ENCODE results near the gene BANK1. TPM values are rescaled to one million over a fixed set of nuclear protein-coding genes. Genes with fewer than 3 reads are reported as not detected.

BANK1 gene
- total RNA-seq, 1 experiment from 2014 or later = 3.3 TPM

DNA sequence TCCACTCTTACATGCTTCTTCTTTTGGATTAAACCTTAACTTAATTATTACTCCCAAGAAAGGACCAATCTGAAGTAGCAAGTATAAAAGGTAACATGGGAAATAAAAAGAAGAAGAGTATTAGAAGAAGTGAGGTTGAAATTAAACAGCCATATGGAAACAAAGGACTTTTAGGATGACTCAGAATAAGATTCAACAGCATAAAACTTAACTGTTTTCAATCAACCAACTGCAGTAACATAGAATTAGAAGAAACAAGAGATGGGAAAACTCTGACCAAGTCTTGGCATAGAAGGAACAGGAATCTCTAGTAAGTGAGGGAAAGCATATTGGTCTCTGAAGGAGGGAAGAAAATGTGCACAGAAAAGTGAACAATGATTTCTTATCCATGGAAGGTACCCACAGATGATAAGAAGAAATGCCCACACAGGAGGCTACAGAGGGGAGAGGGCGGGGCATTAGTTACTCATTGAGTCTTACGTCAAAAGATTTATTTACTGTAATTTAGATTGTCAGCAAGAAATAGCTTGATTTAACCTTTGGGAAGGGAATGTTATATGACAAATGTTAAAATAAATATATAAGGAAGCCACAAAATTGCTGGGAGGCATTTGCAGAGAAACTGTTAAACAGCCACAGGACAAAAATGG, 177.3 kb downstream of the BANK1 start:
- no peak for DNase-seq (ENCODE audit: low read depth, low spot score)
- no peak overlapping the region for H3K27ac ChIP-seq (ENCODE audit: low read length)
- CTCF ChIA-PET = no interaction called here

DNA sequence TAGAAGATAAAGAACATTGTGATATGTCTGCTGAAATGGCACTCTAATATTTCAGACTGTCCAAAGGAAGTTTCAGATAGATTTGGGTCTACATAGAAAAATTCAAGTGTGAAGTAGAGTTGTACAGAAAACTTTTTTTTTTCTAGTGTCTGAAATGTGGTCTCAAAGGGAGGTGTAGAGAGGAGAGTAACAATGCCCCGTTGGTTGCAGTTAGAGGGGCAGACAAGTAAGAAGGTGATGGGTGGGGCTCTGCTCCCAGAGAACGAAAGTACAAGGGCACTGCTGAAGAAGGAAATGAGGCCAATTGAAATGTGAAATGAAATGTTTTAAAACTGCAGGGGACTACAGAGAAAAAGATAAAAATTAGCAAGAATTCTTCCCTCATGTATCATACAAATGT, 177.8 kb downstream of the BANK1 start:
- Histone ChIP-seq H3K9me3 (ENCODE audit: control insufficient read depth, insufficient read depth, low read depth, low read length) (no peaks in the 10 kb centered on the region), H3K27ac (ENCODE audit: low read length) (no peak overlapping the region), H3K27me3 (ENCODE audit: control insufficient read depth, insufficient read depth, low read length) (no peaks in the 10 kb centered on the region), H3K36me3 (ENCODE audit: control insufficient read depth, insufficient read depth, low read length) (no peaks in the 10 kb centered on the region), H3K4me1 (ENCODE audit: control insufficient read depth, insufficient read depth, low read length) (no peaks in the 10 kb centered on the region), H3K4me3 (ENCODE audit: low read depth in 2 of 2, low read length in 2 of 2) (no peak overlapping the region)
- no peak for TF ChIP-seq POLR2AphosphoS5 (IDR thresholded peaks at IDR 0.05; ENCODE audit: low read depth, low read length)
- TF ChIP-seq TCF7L2 (IDR thresholded peaks at IDR 0.05; ENCODE audit: low read depth, low read length) = no peak
- TF ChIP-seq REST (IDR thresholded peaks at IDR 0.05; ENCODE audit: insufficient read depth in 1 of 2, low read depth in 2 of 2, low read length in 1 of 2) = no peak
- no peak for TF ChIP-seq CTCF (IDR thresholded peaks at IDR 0.05)
- no peak for TF ChIP-seq SIN3A (IDR thresholded peaks at IDR 0.05; ENCODE audit: borderline replicate concordance, insufficient read depth, low read depth, low read length)
- in situ Hi-C loops (cut with HindIII; ENCODE audit: low pct_unique_long_range_greater_than_20kb, low sequenced_read_pairs) = no loop called here
- no TSS peak for BruUV-seq (replicated peaks)
- intact Hi-C loops (cut with micrococcal nuclease; ENCODE audit: unreplicated experiment) = no loop called here
- CTCF ChIA-PET = no interaction called here
- DNase-seq (ENCODE audit: low read depth, low spot score) (no peak), ATAC-seq (no peak)
- POLR2A ChIA-PET = no interaction called here

More for the DNA sequence above, 177.3 kb downstream of the BANK1 start:
- no peaks in the 10 kb centered on the region for H3K4me1 ChIP-seq (ENCODE audit: control insufficient read depth, insufficient read depth, low read length)
- no peaks in the 10 kb centered on the region for H3K27me3 ChIP-seq (ENCODE audit: control insufficient read depth, insufficient read depth, low read length)
- no peak for TF ChIP-seq POLR2AphosphoS5 (IDR thresholded peaks at IDR 0.05; ENCODE audit: low read depth, low read length)
- TF ChIP-seq SIN3A (IDR thresholded peaks at IDR 0.05; ENCODE audit: borderline replicate concordance, insufficient read depth, low read depth, low read length) = no peak
- TF ChIP-seq REST (IDR thresholded peaks at IDR 0.05; ENCODE audit: insufficient read depth in 1 of 2, low read depth in 2 of 2, low read length in 1 of 2) = no peak
- TF ChIP-seq CTCF (IDR thresholded peaks at IDR 0.05) = no peak
- TF ChIP-seq TCF7L2 (IDR thresholded peaks at IDR 0.05; ENCODE audit: low read depth, low read length) = no peak
- no peaks in the 10 kb centered on the region for H3K36me3 ChIP-seq (ENCODE audit: control insufficient read depth, insufficient read depth, low read length)
- POLR2A ChIA-PET = no interaction called here
- no peak for ATAC-seq
- H3K9me3 ChIP-seq (ENCODE audit: control insufficient read depth, insufficient read depth, low read depth, low read length) = no peaks in the 10 kb centered on the region
- intact Hi-C loops (cut with micrococcal nuclease; ENCODE audit: unreplicated experiment) (no loop called here), in situ Hi-C loops (cut with HindIII; ENCODE audit: low pct_unique_long_range_greater_than_20kb, low sequenced_read_pairs) (no loop called here)
- no TSS peak for BruUV-seq (replicated peaks)
- H3K4me3 ChIP-seq (ENCODE audit: low read depth in 2 of 2, low read length in 2 of 2) = no peak overlapping the region

Data from Panc1 (cell line).